ENCODE data around the gene AIRE.

DNA sequence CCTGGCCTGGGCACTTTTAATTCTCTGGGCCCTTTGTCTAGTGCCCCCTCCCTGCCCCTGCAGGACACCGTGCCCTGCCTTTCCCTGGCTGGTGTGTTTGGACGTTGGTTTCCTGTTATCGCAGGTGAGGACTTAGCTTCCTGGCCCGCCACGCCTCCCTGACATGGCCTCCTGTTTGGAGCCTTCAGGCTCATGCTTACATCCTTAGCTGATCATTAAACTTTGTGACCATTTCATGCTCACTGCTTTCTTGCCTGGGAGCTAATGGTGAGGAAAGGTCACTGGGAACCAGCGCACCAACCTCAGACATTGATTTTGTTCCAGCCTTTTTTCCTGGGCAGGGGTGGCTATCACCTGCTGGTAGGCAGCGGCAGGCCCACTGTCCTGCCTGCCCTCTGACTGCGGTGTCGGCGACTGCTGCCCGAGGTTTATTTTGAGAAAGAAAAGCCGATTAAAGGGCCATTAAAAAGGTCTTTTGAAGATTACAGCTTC, 17.9 kb downstream of the AIRE start:
- TF ChIP-seq RELA (CRISPR knock-in tag; IDR thresholded peaks at IDR 0.05; ENCODE audit: borderline replicate concordance) (no peak), TEAD1 (CRISPR knock-in tag; IDR thresholded peaks at IDR 0.05) (no peak), ETV6 (CRISPR knock-in tag; IDR thresholded peaks at IDR 0.05) (no peak), ZNF121 (CRISPR knock-in tag; IDR thresholded peaks at IDR 0.05) (no peak), GABPB1 (CRISPR knock-in tag; IDR thresholded peaks at IDR 0.05) (0 out of 2 replicates have a peak, but pooled peaks have one; percentile 24)
- TF ChIP-seq, protein P1, sequence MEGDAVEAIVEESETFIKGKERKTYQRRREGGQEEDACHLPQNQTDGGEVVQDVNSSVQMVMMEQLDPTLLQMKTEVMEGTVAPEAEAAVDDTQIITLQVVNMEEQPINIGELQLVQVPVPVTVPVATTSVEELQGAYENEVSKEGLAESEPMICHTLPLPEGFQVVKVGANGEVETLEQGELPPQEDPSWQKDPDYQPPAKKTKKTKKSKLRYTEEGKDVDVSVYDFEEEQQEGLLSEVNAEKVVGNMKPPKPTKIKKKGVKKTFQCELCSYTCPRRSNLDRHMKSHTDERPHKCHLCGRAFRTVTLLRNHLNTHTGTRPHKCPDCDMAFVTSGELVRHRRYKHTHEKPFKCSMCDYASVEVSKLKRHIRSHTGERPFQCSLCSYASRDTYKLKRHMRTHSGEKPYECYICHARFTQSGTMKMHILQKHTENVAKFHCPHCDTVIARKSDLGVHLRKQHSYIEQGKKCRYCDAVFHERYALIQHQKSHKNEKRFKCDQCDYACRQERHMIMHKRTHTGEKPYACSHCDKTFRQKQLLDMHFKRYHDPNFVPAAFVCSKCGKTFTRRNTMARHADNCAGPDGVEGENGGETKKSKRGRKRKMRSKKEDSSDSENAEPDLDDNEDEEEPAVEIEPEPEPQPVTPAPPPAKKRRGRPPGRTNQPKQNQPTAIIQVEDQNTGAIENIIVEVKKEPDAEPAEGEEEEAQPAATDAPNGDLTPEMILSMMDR (IDR thresholded peaks at IDR 0.05), result no peak
- TF ChIP-seq, protein P2, sequence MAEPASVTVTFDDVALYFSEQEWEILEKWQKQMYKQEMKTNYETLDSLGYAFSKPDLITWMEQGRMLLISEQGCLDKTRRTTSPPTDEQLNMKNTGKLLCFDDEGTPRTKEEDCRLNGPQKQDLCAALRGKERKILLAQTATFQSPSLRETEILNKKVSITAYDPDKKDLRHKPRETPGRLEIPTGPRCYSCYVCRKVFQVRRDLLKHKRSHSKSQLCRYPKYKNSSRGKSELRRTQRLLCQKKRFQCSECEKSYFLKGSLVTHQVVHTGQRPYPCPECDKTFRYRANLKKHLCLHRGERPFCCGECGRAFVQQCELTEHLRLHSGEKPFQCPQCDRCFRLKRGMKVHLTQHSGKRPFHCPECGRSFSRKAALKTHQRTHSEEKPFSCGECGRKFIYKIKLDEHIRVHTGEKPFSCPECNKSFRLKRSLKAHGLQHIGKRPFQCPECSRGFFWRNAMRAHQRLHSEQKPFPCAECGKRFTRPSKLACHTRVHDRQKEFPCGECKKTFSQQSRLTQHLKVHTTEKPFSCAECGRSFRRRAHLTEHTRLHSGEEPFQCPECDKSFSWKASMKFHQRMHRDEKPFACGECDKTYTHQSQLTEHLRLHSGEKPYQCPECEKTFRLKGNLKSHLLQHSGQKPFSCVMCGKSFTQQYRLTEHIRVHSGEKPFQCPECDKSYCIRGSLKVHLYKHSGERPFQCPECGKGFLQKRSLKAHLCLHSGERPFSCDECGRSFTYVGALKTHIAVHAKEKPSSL (CRISPR knock-in tag; conservative IDR thresholded peaks at IDR 0.05), result no peak
- TF ChIP-seq, protein P3, sequence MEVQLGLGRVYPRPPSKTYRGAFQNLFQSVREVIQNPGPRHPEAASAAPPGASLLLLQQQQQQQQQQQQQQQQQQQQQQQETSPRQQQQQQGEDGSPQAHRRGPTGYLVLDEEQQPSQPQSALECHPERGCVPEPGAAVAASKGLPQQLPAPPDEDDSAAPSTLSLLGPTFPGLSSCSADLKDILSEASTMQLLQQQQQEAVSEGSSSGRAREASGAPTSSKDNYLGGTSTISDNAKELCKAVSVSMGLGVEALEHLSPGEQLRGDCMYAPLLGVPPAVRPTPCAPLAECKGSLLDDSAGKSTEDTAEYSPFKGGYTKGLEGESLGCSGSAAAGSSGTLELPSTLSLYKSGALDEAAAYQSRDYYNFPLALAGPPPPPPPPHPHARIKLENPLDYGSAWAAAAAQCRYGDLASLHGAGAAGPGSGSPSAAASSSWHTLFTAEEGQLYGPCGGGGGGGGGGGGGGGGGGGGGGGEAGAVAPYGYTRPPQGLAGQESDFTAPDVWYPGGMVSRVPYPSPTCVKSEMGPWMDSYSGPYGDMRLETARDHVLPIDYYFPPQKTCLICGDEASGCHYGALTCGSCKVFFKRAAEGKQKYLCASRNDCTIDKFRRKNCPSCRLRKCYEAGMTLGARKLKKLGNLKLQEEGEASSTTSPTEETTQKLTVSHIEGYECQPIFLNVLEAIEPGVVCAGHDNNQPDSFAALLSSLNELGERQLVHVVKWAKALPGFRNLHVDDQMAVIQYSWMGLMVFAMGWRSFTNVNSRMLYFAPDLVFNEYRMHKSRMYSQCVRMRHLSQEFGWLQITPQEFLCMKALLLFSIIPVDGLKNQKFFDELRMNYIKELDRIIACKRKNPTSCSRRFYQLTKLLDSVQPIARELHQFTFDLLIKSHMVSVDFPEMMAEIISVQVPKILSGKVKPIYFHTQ (CRISPR knock-in tag; IDR thresholded peaks at IDR 0.05), result no peak
